Mesodermal cell (in vitro differentiated cells): Measurements from ENCODE around the gene FOXB1.

ENCODE experiments used
- H3K27ac ChIP-seq: 2 replicates; pipeline ENCODE4 v1.7.0; 2013; ENCODE audit warnings: mild to moderate bottlenecking, low read depth, low read length, moderate library complexity; ENCODE audit not compliant: severe bottlenecking
- H3K36me3 ChIP-seq: 2 replicates; pipeline ENCODE4 v1.7.1; 2013; ENCODE audit warnings: mild to moderate bottlenecking, low read length, moderate library complexity; ENCODE audit not compliant: control insufficient read depth, insufficient read depth
- H3K4me1 ChIP-seq: one replicate; pipeline ENCODE4 v1.7.1; 2013; ENCODE audit warnings: mild to moderate bottlenecking, low read length; ENCODE audit not compliant: insufficient read depth, control insufficient read depth, poor library complexity, severe bottlenecking
- H3K4me3 ChIP-seq: 2 replicates; pipeline ENCODE4 v1.7.0; 2013; ENCODE audit warnings: low read length, control low read depth, mild to moderate bottlenecking; ENCODE audit not compliant: insufficient read depth, poor library complexity, severe bottlenecking; ENCODE audit errors: extremely low read depth
- H3K9me3 ChIP-seq: 2 replicates; pipeline ENCODE4 v1.7.1; 2013; ENCODE audit warnings: mild to moderate bottlenecking, low read length, moderate library complexity; ENCODE audit not compliant: control insufficient read depth
- WGBS, 2 experiments: methylation state at CpG; one replicate each; pipeline ENCODE4 v1.1.5; 2013; ENCODE audit warnings: missing lambda C conversion rate in 2 of 2; ENCODE audit not compliant: insufficient coverage in 2 of 2; 5-methylcytosine and 5-hydroxymethylcytosine counted together

Gene FOXB1

DNA sequence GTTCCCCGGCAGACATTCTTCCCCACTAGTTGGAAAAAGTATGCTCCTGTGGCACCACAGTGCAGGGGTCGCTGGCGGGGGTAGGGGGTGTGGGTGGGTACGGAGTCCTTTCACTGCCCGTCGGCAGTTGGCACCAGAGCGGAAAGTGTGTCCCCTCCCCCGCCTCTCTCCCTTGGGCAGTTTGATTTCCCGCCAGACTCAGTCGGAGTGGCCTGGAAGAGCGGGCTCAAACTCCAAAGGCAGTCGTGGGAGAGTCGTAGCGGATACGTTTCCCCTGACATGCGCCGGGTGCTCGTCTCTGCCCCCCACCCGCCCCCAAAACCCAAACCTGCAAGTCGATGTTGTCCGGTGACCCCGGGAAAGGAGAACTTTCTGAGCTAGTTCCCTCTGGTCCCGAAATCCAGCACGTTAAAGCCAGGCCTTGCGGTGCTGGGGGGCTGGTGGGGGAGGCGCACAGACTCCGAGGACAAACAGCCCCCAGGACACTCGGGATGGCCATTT, 4.4 kb upstream of the FOXB1 start:
- Histone ChIP-seq H3K27ac (no peak overlapping the region), H3K4me3 (no peak overlapping the region), H3K4me1 (peaks cover 32% of the 10 kb centered on the region), H3K9me3 (no peaks in the 10 kb centered on the region), H3K36me3 (no peaks in the 10 kb centered on the region)
- 2 to 3% methylated on average over 14 to 17 of the region's 28 CpGs for WGBS, 2 experiments

DNA sequence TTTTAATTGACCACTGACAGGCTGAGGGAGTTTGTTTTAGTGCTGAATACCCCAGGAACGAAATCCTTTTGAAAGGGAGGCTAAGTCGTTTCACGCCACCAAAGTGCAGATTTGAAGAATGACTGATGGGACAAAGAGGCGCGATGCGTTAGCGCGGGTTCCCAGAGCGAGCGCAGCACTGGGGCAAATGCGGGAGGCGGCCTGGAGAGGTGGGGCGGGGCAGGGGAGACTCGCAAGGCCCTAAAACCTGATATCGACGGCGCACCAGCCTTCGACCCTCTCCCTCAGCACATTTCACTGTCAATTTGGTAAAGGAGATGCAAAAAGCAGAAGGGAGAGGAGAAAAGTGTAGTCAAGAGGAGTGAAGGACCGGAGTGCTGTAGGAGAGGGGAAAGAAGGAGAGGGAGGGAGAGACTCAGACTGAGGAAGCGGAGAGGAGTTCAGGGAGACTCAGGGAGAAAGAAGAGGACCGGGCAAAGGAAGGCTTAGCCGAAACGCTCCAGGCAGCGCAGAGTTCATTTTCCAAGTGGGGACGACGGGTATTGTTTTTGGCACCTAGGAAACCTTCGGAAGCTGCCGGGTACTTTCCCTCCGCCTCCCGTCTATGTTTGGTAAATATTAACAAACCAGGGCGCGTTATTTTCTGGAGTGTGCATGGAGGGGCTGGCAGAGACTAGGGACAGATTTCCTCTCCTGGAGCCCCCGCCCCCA, 3.8 kb upstream of the FOXB1 start:
- 1 to 2% methylated on average over 19 to 20 of the region's 33 CpGs for WGBS, 2 experiments
- Histone ChIP-seq H3K27ac (no peak overlapping the region), H3K9me3 (no peaks in the 10 kb centered on the region), H3K4me1 (peaks cover 31% of the 10 kb centered on the region), H3K4me3 (no peak overlapping the region), H3K36me3 (no peaks in the 10 kb centered on the region)

DNA sequence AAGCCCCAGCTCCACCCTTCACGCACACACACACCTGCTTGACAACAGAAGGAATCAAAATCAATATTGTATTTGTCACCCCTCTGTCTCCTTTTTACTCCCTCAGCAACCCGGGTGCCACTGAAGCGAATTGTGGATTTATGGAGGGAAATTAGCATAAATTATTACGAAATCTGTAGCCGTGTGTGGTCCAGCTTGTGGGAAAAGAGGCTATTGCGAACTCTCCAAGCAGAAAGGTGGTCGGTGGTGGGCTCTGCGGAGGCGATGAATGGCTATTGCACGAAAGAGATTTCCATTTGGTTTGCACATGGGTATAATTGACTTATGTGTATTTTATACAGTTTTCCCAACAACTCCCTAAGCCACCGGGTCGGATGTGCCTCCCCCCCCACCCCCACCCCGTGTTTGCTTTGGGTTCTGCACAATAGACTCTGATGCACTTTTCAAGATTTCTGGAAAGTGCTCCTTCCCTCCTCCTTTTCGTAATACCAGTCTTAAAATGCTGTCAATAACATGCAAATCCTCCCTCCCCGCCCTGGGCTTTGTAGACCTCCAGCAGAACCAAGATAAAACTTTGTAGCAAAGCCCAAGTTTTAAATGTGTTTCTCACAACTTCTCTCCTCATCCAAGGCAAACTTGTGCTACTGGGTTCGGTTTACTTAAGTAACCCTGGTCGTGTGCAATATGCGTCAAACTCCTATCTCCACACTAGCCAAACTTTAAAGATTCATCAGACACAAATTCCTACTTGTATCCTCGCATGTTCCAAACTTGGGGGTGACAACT, 3.1 kb upstream of the FOXB1 start:
- Histone ChIP-seq H3K4me3 (no peak overlapping the region), H3K27ac (no peak overlapping the region), H3K9me3 (no peaks in the 10 kb centered on the region), H3K4me1 (peaks cover 38% of the 10 kb centered on the region), H3K36me3 (no peaks in the 10 kb centered on the region)
- WGBS, 2 experiments: 0 to 1% methylated on average over 13 to 17 of the region's 19 CpGs

DNA sequence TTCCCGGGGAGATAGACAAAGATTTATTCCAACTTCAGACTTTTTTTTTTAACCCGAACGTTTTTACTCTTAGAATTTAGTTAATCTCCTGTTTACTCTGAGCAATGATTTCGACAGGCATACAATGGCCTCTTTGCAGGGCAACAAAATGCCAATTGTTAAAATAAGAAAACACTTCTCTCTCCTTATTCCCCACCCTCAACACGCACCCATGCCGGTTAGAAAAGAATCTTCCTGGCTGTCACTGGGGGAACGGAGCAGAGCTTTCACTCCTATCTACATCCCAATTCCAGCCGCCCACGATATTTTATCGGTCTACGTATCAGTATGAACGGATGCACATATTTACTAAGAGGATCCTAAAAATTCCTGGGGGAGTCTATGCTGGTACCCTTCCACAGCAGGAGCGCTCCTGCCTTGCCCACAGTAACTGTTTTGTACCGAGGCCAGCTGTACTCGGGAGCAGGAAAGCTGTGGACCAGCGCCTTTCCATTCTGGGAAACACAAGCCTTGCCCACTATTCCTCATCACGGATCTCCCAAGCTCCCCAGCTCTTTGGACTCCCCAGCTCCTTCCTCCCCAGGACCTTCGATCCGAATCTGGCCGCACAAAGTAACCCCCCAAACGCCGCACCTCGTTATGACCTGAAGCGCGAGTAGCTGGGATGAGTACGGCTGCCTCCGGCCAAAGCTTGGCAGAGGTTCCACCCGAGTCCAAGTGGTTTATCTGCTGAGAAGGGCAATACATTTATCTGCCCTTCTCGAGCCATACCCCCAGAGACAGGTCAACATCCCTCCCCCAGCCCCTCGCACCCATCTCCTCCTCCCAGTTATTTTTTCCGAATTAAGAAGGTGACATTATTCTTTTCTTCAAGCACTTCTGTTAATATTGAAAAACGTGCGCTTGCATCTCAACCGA, 2.2 kb upstream of the FOXB1 start:
- Histone ChIP-seq H3K4me3 (no peak overlapping the region), H3K27ac (no peak overlapping the region), H3K4me1 (peaks cover 37% of the 10 kb centered on the region)

DNA sequence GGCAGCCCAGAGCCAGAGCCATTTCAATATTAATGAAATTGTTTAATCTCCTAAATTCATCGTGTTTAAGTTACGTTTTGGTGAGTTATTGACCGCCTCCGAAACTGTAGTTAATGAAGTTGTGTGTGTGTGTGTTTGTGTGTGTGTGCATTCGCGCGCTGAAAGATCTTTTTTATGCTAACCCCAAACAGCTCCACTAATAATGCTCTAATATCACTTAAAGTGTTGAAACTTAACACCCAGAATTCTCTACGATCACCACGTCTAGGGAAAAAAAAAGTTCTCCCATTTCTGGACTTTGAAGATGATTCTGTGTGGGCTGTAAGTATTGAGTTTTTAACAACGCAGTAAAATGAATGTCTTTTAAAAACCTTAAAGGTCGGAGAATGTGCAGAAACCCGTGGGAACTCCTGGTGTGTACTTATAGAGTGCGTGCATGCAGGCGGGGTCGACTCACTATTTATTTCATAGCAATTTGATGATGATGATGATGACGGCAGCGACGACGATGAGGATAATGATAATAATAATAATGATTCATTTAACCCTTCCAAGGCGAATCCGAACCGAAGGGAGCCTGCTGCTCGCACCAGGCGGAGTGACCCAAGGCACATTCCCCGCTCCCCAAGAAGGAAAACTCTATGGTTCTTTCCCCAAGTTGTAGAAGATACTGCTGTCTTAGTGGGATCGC, 1.4 kb upstream of the FOXB1 start:
- H3K9me3 ChIP-seq: no peaks in the 10 kb centered on the region
- WGBS, 2 experiments: 0 to 3% methylated on average over 1 to 4 of the region's 26 CpGs
- H3K27ac ChIP-seq: no peak overlapping the region
- peaks cover 32% of the 10 kb centered on the region for H3K4me1 ChIP-seq
- H3K4me3 ChIP-seq: no peak overlapping the region
- no peaks in the 10 kb centered on the region for H3K36me3 ChIP-seq

More for the DNA sequence above, 2.2 kb upstream of the FOXB1 start:
- 0% methylated on average over 23 of the region's 34 CpGs for WGBS, 2 experiments
- Histone ChIP-seq H3K9me3 (no peaks in the 10 kb centered on the region), H3K36me3 (no peaks in the 10 kb centered on the region)

DNA sequence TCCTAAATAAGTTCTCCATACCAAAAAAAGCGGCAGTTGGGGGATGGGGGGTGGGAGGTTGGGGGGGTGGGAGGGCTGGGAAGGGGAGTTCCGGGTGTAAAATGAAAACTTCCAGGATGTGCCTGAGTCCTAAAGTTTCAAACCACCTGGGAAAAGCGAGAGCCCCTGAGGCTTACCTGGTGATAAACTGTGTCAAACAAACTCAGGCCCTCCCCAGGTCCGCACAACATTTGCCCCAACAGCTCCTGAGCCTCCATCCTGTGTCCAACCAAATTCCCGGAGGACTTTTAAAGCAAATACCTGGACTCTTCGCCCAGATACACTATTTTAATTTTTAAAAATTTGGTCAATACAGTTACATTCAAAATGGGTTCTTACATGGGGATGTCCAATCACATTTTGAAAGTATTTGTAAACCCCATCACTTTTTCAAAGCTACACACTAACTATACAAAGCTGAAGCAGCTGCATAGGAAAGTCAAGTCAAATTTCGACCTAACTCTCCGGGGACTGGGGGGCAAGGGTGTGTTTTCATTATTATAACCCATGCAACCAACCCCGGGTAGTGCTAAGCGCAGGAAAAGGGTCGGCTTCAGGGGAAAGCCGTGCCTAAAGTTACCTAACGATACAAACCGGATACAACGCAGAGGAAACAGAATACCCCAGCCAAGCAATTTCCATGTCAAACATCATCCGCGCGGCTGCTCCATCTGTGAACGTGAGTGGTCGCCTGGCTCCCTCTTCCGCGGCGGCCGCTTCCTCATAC, 685 bp upstream of the FOXB1 start:
- Histone ChIP-seq H3K4me3 (peak overlapping the region; percentile 45), H3K36me3 (no peaks in the 10 kb centered on the region), H3K27ac (no peak overlapping the region), H3K4me1 (peaks cover 32% of the 10 kb centered on the region), H3K9me3 (no peaks in the 10 kb centered on the region)
- WGBS, 2 experiments: 0 to 1% methylated on average over 16 to 18 of the region's 24 CpGs

DNA sequence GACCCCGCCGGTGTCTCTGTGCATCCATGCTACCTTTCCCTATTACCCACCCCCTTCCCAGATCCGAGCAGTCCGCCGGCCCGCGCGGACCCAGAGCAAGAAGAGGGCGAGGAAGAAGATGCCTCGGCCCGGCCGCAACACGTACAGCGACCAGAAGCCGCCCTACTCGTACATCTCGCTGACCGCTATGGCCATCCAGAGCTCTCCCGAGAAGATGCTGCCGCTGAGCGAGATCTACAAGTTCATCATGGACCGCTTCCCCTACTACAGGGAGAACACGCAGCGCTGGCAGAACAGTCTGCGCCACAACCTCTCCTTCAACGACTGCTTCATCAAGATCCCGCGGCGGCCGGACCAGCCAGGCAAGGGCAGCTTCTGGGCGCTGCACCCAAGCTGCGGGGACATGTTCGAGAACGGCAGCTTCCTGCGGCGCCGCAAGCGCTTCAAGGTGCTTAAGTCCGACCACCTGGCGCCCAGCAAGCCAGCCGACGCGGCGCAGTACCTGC, 788 bp downstream of the FOXB1 start:
- H3K9me3 ChIP-seq: no peaks in the 10 kb centered on the region
- H3K4me3 ChIP-seq: peak overlapping the region; percentile 45
- WGBS, 2 experiments: 0 to 1% methylated on average over 28 to 40 of the region's 44 CpGs
- peaks cover 26% of the 10 kb centered on the region for H3K4me1 ChIP-seq
- no peak overlapping the region for H3K27ac ChIP-seq
- H3K36me3 ChIP-seq: no peaks in the 10 kb centered on the region

DNA sequence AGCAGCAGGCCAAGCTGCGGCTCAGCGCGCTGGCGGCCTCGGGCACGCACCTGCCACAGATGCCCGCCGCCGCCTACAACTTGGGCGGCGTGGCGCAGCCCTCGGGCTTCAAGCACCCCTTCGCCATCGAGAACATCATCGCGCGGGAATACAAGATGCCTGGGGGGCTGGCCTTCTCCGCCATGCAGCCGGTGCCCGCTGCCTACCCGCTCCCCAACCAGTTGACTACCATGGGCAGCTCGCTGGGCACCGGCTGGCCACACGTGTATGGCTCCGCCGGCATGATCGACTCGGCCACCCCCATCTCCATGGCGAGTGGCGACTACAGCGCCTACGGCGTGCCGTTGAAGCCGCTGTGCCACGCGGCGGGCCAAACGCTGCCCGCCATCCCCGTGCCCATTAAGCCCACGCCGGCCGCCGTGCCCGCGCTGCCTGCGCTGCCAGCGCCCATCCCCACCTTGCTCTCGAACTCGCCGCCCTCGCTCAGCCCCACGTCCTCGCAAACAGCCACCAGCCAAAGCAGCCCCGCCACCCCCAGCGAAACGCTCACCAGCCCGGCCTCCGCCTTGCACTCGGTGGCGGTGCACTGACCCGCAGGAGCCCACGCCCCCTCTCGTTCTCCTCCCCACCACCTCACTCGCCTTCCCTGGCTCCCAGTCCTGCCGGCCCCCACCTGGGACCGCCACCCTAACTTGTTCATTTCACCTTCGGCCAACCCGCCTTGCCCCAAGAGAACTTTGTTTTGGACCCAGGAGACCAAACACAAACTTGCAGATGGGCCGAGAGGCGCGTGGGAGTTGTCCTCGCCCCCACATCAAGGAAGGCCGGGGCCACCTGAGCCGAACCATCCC, 1.5 kb downstream of the FOXB1 start:
- Histone ChIP-seq H3K27ac (no peak overlapping the region), H3K9me3 (no peaks in the 10 kb centered on the region), H3K4me1 (peaks cover 20% of the 10 kb centered on the region), H3K4me3 (peak overlapping the region; percentile 45), H3K36me3 (no peaks in the 10 kb centered on the region)
- WGBS, 2 experiments: 1 to 3% methylated on average over 28 to 74 of the region's 77 CpGs
